ENCODE data around the gene ADAMTS10.
"Not testable (repeated sequence)": the region's sequence is repeated elsewhere in the genome, so short reads cannot be mapped to it uniquely, and the experiment has no call there.

The ADAMTS10 gene

GRCh38 chr19:8626842-8627241 lies 16.3 kb upstream of the ADAMTS10 start:
- TF ChIP-seq, protein P1, sequence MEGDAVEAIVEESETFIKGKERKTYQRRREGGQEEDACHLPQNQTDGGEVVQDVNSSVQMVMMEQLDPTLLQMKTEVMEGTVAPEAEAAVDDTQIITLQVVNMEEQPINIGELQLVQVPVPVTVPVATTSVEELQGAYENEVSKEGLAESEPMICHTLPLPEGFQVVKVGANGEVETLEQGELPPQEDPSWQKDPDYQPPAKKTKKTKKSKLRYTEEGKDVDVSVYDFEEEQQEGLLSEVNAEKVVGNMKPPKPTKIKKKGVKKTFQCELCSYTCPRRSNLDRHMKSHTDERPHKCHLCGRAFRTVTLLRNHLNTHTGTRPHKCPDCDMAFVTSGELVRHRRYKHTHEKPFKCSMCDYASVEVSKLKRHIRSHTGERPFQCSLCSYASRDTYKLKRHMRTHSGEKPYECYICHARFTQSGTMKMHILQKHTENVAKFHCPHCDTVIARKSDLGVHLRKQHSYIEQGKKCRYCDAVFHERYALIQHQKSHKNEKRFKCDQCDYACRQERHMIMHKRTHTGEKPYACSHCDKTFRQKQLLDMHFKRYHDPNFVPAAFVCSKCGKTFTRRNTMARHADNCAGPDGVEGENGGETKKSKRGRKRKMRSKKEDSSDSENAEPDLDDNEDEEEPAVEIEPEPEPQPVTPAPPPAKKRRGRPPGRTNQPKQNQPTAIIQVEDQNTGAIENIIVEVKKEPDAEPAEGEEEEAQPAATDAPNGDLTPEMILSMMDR (IDR thresholded peaks at IDR 0.05; ENCODE audit: low read depth, low read length, missing control alignments): no peak
- H3K4me3 ChIP-seq (ENCODE audit: low read depth, low read length): no peak overlapping the region
- in situ Hi-C loops (cut with HindIII; ENCODE audit: low sequenced_read_pairs): no loop called here
- DNase-seq (ENCODE audit: low read depth): no peak

- DNase-seq (ENCODE audit: low read depth); H3K4me3 ChIP-seq (ENCODE audit: low read depth, low read length); in situ Hi-C loops (cut with HindIII; ENCODE audit: low sequenced_read_pairs): not testable (repeated sequence)
- TF ChIP-seq, protein P1 (IDR thresholded peaks at IDR 0.05; ENCODE audit: low read depth, low read length, missing control alignments): peak; percentile 28
Observed at GRCh38 chr19:8622886-8623285, 12.4 kb upstream of the ADAMTS10 start.

- TF ChIP-seq, protein P1 (IDR thresholded peaks at IDR 0.05; ENCODE audit: low read depth, low read length, missing control alignments): no peak
- DNase-seq (ENCODE audit: low read depth): no peak
- H3K4me3 ChIP-seq (ENCODE audit: low read depth, low read length): no peak overlapping the region
- in situ Hi-C loops (cut with HindIII; ENCODE audit: low sequenced_read_pairs): no loop called here
Observed at GRCh38 chr19:8618751-8619150, 8.2 kb upstream of the ADAMTS10 start.

DNA sequence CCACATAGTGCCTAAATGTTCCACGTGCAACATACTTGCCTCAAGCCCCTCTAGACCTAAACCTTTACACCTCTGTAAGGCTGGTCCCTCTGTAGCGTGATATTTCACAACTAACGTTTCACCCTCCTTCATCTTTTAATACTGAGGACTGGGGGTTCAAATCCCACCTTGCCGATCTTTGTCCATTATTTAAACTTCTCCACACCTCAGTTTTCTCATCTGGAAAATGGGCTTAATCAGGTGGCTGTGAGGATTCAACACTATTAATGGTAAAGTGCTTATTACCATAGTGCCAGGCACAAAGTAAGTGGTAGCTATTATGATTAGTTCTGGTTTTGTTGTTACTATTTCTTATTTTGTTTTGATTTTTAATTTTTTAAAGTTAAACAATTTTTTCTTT lies 7.5 kb upstream of the ADAMTS10 start:
- no peak for DNase-seq (ENCODE audit: low read depth)
- in situ Hi-C loops (cut with HindIII; ENCODE audit: low sequenced_read_pairs): no loop called here
- H3K4me3 ChIP-seq (ENCODE audit: low read depth, low read length): no peak overlapping the region
- TF ChIP-seq, protein P1 (IDR thresholded peaks at IDR 0.05; ENCODE audit: low read depth, low read length, missing control alignments): no peak

DNA sequence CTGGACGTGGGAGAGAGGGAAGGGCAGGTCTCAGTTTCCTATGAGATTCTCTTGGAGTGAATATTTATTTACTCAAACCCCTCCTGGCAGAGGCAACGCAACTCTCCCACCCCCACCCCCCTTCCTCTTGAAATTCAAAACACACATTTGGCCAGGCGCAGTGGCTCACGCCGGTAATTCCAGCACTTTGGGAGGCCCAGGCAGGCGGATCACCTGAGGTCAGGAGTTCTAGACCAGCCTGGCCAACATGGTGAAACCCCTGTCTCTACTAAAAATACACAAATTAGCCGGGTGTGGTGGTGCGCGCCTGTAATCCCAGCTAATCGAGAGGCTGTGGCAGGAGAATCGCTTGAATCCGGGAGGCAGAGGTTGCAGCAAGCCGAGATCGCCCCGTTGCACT lies 6.8 kb upstream of the ADAMTS10 start:
- H3K4me3 ChIP-seq (ENCODE audit: low read depth, low read length); in situ Hi-C loops (cut with HindIII; ENCODE audit: low sequenced_read_pairs); DNase-seq (ENCODE audit: low read depth): not testable (repeated sequence)

- in situ Hi-C loops (cut with HindIII; ENCODE audit: low sequenced_read_pairs): no loop called here
- no peak overlapping the region for H3K4me3 ChIP-seq (ENCODE audit: low read depth, low read length)
- no peak for DNase-seq (ENCODE audit: low read depth)
- TF ChIP-seq, protein P1 (IDR thresholded peaks at IDR 0.05; ENCODE audit: low read depth, low read length, missing control alignments): no peak
Observed at GRCh38 chr19:8616861-8617260, 6.3 kb upstream of the ADAMTS10 start.

DNA sequence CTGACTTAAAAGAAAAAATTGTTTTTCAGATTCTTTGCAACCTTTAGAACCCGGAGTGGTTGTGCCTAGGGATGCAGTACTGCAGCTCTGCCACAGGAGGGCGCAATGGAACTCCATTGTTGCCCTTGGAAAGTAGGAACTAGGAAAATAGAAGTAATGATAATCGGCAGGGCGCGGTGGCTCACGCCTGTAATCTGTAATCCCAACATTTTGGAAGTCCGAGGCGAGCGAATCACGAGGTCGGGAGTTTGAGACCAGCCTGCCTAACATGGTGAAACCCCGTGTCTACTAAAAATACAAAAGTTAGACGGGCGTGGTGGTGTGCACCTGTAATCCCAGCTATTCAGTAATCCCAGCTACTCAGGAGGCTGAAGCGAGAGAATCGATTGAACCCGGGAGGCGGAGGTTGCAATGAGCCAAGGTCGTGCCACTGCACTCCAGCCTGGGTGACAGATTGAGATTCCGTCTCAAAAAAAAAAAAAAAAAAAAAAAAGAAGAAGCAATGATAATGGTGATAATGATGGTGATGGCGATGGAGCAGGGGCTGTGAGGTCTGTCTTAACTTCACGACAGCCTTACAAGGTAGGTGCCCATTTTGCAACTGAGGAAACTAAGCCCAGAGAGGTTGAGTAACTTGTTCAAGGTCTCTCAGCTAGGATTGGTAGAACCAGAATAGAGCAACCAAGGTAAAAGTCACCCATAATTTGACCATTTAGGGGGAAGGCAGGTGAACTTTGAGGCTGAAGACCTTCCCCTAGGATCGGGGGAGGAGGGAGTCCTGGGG lies 5.5 kb upstream of the ADAMTS10 start:
- TF ChIP-seq, protein P1 (IDR thresholded peaks at IDR 0.05; ENCODE audit: low read depth, low read length, missing control alignments): peak; percentile 98
- DNase-seq (ENCODE audit: low read depth): no peak
- in situ Hi-C loops (cut with HindIII; ENCODE audit: low sequenced_read_pairs): no loop called here
- no peak overlapping the region for H3K4me3 ChIP-seq (ENCODE audit: low read depth, low read length)

Measured in astrocyte of the cerebellum (primary cell).